Smooth muscle cell of the brain vasculature (primary cell): ENCODE data around the gene TEAD1.

Source experiments
- DNase-seq: peaks from one replicate; pipeline ENCODE4 v3.0.0-alpha.2; 2012; ENCODE audit warnings: low read depth, low spot score

The TEAD1 gene

DNA sequence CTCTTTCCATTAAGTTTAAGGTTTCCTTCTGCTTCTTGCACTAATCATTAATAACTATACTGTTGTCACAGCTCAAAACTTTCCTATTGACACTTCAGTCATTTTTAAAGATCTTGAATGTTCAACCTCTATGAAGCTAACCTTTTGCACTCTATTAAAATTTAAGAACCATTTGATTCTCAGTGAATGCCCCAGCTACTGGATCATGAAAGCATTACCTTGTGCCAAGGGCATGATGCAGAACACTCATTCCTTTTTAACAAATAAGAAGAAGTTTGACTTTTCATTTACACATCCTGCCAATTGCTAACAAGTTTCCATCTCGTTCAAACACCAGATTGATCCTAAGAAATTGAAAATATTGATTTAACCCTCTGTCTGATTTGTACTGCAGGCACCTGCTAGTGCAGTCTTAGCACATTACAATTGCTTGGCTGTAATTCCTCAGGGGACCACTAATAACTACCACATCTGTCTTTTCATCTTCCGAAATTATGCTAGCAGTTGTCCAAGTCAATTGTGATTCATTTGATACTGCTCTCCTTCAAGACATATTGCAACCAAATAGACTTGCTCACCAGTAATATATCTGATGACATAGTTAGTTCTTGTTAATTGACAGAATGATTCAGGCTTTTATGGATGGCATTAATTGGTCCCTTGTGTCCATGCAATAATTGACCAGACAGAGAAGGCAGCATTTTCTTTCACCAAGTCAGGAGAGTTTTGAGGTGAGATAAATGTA is 158.4 kb downstream of the TEAD1 start:
- no peak for DNase-seq

DNA sequence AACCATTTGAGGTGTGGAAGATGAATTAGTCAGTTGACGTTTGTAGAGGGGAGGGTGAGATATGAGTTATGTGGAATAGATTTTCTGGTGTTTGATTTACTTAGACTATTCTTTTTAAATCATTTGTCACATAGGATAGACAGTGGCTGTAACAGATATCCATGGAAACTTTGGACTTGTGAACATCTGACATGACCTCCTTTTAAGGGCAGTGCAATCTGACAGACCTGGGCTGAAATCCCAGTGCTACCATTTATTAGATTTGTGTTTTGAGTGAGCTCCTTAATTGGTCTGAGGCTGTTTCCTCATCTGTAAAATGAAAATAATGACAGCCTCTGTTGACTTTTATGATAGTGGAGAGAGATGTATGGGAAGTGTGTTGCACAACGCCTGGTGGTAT is 159.9 kb downstream of the TEAD1 start:
- no peak for DNase-seq

DNA sequence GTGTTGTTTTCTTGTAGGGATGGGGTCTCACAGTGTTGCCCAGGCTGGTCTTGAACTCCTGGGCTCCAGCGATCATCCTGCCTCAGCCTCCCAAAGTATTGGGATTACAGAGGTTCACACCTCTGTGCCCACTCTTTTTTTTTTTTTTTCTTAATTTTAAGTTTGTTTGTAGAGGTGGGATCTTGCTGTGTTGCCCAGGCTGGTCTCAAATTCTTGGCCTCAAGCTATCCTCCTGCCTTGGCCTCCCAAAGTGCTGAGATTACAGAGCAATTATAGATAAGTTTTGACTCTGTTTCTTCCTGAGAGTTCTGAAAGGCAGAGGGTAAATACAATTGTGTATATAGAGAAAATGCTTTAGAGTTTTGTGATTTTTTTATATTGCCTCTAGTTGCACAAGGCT is 160.4 kb downstream of the TEAD1 start:
- DNase-seq, result no peak

DNA sequence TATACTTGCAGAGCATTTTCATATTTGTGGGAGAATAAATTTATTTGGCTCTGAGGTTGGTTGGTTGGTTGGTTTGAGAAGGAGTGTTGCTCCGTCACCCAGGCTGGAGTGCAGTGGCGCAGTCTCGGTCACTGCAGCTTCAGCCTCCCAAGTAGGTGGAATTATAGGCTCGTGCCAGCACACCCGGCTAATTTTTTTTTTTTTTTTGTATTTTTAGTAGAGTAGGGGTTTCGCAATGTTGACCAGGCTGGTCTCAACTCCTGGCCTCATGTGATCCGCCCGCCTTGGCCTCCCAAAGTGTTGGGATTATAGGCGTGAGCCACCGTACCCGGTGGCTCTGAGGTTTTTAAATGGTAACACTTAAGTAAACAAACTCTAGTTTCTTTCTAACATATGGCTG is 161.1 kb downstream of the TEAD1 start:
- no peak for DNase-seq

DNA sequence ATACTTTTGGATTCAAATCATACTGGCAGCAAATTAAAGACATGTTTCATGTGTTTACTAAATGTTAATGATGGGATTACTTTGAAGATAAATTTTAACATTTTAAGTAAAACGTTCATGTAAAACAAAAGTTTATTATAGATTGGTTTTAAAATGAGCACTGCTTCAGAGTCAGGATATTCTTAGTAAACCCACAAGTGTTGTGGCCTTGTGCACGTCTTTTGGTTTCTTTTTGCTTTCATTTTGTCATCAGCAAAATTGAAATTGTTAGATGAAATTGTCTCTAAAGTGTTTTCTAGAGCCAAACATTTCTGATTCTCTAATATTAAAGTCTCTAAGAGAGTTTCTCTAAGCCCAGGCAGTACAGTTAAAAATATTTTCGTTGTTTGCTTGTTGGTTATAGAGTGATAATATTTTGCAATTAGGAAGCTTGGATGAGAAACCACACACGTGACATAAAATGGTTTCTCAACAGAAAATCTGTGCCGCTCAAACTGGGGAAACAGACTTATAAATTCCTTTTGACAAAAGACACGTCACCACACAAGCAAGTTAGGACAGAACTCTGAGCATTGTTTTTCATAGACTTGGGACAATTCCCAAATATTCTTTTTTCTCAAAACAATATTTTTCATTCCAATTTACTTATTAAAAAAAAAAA is 164.4 kb downstream of the TEAD1 start:
- DNase-seq, result no peak

DNA sequence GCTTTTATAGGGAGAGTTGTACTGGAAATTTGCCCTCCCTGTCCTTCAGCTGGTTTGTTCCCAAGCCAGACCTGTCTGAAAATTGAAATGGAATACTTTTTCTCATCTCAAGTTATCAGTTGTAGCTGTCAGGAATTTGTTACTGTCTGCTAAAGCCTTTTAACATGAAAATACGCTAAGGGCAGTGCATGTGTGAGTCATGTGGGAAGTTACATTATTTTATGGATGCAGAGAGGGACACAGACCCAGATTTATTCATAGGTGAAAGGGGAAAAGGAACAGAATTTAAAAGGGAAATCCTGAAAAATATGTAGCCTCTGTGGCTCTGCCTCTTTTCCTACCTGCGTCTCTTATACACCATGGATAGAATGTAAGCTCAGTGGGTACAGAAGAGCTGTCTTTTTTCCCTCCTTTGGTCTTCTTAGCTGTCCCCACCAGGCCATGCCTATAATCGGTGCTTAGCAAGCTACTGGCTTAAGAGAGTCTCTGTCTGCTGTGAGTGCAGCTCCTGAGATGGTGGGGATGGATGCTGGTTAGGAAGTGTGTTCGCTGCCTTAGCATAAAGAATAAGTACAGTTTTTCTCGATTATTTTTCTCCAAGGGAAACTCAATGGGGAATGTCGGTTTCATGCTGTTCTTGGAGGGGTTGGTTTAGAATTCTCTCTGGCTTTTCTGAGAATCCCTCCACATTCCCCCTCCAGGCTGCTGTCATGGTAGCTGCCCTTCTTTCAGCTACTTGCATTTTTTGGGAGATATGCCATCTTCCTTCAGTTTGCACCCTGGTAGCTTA is 166.8 kb downstream of the TEAD1 start:
- DNase-seq, result no peak

DNA sequence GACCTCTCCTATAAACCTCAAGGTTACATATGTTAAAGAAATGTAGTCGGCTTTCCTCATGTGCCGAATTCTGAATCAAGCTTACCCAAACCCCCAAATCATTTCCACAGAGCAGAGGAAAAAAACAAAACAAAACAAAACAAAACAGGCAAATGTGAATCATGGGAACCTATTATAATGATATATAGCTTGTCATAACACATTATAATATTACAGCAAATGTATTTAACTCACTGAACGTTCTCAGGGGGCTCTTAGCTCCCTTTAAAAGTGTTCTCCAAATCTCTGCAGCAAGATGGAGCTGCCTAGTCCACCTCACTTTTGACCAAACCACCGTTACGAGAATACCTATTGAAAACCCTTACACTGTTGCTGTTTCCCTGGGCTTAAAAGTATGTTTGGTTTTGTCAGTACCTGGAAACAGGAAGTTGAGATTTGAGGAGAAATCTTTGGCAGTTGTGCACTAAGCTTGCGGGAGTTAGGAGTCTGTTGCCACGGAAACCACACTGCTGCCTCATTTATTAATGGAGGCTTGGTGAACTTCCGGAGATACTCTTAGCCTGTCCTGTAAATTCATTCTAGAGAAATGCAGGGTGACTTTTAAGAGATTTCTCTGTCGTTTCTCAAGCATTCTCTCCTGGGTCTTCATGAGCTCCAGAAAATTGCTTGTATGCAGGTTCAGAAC is 167.9 kb downstream of the TEAD1 start:
- no peak for DNase-seq

DNA sequence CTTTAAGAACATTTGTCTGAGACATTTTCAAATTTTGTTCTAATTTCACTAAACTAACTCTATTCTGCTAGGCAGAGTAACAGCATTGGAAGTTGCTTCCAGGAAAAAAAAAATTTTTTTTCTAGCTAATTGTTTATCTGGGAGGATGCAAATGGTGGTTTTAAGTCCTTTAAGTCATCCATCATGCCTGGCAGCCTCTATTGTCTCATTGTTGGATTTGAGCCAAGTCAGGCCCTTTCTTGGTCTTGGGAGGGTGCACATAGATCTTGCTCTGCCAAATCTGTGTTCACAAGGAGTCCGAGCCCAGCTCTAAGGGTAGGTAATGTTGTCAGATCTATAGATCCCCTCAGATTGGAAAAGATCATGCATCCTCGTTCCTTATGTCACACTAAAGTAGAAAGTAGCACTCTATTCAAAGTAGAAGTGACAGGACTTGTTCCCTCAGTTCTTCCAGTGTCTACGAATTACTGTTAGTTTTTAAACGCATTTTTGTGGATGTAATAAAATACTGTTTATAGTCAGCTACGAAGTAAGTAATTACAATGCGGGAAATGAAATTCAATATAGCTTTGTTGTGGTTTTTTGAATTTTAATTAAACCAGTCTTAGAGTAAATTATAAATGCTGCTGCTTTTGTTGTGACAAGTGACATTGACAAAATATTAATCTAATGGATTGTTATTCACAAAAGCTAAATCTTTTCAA is 168.9 kb downstream of the TEAD1 start:
- no peak for DNase-seq

DNA sequence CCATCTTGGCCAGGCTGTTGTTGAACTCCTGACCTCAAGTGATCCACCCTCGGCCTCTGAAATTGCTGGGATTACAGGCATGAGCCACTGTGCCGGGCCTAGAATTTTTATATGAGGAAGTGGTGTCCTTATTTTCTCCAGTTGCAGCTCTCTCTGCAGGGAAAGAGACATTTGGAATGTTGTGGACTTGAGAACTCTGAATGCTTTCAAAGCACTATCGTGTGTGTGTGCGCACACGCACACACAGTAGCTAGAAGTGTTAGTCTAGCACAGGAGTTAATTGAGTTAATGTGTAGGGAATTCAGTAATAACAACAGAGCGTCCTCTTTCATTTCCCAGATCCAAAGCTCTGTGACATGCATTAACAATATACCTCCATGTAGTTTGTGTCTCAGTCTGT is 170.9 kb downstream of the TEAD1 start:
- no peak for DNase-seq

DNA sequence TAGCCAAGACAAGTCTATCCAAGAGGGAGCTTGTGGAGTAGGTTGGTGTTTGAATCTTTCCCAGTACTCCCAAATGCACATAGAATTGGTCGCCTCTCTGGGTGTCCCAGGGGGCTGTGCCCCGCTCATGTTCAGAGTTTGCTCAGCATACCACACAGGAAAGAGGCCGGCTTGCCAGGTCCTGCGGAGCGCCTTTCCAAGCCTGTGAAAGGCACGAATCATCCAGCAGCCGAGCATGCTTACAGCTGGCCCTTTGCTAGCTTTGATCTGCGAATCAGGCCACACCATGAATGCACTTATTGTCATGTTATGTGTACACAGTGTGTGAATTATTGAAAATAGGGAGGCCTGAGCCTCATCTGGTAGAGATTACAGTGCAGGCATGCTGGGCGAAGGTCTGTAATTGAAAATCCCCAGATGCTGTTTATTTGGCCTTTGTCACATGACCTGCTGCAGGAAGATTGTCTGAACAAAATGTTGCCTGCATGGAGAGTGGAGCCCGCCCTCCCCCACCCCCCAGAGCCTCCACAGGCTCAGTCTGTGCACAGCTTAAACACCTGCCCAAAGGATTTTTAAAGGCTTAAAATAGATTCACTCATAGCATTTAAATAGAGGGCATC is 171.6 kb downstream of the TEAD1 start:
- peak; percentile 39 for DNase-seq

DNA sequence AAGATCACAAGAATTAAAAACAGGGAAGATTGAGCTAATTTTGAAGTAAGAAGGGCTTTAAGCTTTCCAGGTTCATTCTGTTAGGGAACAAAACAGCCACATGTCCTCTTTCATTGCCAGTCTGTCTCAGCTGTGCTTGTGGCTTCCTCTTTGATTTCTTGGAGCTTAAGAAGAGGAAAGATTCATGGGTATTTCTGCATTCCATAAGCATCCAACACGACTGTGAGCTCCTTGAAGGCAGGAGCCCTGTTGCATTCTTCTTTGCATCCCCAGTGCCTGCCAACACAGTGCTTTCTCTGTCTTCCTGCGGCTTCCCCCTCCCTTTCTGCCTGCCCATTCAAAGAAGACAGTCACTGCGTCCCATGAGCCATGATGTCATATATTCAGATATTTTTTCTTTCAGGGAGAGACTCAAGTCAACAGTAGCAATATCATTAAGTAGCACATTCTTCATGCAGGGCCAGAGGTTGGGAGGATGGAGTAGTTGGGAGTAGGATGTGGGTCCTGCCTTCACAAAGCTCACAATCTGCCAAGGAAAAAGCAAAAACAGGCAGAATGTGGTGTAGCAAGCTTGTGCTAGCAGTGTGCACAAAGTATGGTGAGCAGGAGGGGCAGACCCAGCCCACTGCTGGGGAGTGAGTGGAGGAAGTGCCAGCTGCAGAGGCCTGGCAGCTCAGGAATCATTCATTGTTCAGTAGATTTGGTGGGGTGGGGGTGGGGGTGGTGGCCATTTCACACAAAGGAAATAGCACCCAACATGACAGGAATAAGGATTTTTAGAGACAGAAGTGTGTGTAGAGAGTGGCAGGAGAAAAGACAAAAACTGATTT is 172.8 kb downstream of the TEAD1 start:
- no peak for DNase-seq

DNA sequence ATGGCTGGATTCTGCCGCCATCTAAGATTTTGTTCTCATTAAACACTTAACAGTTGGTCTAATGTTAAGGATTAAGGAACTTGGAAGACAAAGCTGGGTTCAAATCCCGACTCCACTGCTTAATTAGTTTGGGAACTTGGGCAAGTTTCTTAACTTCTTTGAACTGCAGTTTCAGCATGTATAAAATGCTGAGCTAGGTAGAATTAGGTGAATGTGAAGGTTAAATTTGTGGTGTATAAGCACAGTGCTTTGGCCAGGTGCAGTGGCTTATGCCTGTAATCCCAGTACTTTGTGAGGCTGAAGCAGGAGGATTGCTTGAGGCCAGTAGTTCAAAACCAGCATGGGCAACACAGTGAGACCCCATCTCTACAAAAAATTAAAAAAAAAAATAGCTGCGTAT is 174.2 kb downstream of the TEAD1 start:
- no peak for DNase-seq

DNA sequence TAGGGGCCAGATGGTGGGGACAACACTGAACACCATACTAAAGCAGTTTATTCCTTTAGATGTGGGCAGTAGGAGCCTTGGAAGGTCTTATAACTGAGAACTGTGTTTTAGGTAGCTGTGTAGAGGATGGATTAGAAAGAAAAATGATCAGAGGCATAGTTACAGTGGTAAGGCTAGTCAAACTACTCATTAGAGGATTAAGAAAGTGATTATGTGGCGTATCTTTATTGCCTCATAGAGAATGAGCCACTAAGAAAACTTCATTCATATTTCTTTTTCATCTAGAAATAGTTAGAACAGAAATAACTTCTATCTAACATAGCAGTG is 179.1 kb downstream of the TEAD1 start:
- DNase-seq, result no peak

DNA sequence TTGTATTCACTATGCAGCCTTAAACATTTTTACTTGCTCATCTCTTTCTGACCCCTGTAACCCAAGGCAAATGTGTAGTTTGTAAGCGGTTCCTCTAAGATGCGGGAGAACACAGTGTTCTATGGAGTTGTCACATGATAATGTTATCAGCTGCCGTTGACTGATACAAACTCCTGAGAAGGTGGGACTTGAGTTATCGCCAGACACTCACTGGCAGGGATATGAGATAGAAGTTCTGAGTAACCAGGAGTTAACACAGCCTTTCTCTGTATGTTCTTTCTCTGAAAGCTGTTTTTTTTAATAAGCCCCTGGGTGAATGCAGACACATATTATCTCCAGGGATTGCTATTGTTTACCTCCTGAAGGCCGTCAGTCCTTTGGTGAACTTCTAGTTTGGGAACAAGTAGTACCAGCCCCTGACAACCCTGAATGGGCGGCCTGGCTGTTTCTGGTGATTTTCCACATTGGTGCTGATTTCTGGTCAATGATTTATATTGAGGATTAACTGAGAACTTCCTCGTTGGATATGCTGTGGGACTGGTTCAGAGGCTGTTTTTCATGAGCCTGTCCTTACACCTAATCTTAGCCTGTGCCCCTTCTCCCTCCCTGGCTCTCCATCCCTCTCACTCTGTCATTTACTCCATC is 179.6 kb downstream of the TEAD1 start:
- DNase-seq, result no peak

DNA sequence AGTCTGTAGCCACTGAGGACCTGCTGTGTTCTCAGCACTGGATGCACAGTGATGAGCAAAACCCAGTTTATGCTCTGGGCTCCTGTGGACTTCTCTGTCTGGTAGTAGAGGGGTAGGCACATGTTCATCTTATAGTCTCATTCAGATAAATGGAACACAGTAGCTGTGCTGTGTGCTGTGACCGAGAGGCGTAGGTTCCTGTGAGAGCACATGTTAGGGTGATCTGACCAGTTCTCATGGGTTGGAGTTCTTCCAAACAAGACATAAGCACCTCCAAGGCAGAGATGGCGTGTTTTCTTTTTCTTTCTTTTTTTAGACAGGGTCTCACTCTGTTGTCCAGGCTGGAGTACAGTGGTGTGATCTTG is 180.1 kb downstream of the TEAD1 start:
- no peak for DNase-seq

DNA sequence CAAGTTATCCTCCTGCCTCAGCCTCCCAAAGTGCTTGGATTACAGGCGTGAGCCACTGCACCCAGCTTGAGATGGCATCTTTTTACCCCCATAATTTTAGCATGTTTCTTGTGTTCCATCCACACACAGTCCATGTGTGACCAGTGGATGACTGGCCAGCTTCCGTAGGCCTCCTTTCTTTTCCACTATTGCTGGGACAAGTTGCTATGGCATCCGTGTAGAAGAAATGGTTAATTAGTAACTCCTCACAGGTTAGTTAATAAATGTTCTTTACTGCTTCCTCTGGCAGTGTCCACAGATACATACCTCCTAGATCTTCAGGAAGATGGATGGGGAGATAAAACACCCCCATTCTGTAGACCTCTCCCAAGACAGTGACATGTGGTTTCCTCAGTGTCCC is 180.6 kb downstream of the TEAD1 start:
- no peak for DNase-seq

DNA sequence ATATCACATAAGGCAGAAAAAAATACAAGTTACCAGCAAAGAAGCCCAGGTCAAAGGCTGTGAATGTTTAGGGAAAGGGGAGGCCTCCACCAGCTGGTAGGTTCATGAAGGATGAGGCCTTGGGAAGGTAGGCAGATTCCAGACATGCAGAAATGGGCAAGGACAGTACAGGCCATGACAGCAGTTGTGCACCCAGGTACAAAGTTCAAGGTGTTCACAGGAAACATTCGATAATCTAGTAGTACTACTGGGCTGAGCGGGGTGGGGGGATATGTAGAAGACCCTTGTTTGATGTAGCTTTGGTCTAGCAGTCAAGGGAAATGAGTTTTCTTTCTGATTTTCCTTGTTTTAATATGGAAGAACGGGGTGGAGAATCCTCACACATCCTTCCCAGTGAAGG is 182.1 kb downstream of the TEAD1 start:
- DNase-seq, result no peak

DNA sequence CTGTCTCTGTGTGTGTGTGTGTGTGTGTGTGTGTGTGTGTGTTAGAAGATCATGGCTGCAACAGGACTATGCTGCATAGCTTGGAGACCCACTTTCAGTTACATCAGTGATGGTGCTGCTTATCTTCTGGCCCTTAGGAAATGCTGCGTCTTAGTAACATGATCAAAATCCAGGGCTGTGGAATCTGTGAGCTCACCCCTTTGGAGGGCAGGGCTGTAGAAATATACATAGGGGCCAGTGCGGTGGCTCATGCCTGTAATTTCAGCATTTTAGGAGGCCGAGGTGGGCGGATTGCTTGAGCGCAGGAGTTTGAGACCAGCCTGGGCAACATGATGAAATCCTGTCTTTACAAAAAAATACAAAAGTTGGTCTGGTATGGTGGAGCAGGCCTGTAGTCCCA is 183.4 kb downstream of the TEAD1 start:
- no peak for DNase-seq

DNA sequence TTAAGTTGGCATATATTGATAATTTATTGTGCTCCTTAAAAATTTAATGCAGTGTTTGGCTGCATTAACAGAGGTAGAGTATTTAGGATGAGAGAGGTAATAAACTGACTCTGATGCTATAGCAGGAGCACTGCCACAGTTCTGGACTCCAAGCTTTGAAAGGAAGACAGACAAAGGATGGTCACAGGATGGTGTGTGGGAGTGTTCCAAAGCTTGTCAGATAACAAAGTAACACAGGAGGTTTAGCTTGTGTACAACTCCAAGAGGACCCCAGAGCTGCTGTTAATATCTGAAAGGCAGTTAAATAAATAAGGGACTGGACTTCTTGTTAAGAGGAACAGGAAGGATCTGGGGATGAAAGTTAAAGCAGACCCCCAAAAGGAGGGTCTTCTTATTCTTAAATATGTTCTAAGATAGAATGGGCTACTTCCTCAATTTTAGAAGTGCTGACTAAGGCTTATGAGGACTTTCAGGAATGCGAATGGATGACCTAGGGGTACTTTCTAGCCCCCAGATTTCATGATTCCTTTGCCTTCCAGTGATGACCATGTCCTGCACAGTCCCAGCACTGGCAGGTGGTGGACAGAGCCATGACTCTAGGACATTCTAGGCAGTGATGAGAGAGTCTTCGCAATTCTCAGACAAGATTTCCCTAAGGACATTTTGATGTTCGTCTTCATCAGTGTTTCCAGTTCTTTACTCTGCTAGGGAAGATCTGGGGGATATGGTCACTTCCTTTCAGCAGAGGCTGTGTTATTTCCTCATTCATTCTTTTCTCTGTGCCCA is 185.8 kb downstream of the TEAD1 start:
- DNase-seq, result no peak
